Measurements from ENCODE around the gene ASB4.

The ASB4 gene

DNA sequence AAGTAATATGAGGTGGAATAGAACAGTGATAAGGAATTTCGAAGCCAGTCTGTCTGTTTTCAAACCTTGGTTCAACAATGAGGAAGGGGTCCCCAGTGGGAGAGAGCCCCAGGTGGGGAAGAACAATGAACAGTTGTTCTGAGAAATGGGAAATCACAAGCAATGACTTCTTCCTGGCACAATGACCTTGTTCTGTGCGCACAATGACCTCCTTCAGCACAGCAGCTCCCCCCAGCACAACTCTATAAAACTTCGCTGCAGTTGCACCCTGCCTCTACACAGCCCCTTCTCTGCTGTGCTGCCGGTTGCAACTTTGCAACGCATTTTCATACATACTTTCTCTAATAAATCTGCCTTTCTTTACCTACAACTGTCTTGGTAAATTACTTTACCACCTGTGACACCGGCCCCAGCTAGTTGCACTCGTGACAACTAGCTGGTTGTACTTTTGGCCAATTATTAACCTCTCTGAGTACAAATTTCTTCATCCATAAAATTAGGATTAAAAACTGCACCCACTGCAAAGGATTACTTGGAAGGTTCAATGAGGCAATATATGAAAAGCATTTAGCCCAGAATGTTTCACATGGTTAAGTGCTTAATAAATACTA, 40.5 kb downstream of the ASB4 start:
- DNase-seq (ENCODE audit: low read depth in 2 of 2): no peak

DNA sequence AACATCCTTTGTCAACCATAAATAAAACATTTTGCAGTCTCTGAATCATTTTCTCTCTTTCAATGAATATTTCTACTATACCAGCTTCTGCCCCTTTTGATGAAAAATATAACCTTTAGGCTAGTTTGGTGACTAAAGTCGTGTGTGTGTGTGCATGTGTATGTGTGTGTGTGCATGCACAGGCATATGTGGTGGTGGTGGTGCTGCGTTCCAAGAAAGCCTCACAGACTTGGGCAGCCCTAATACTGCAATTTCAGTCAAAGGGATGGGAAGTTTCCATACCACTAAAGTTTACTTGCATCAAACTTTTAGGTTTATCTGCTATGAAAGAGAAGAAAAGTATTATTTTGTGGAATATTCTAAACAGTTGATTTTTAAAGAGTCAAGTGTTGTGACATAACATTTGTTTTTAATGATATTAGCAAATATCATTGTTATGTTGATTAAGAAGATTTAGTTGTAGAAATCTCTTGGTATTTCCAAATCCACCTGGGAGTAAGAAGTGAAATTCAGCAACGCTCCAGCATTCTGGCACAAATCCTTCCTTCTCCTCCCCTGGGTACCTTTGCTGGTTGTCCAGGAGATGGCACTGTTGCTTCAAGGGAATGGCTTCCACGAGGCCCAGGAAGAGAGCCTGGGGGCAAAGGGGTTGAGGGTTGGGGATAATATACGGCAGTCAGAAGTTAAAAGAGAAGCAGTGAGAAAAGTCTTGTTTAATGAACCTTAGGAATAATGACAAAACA, 41.5 kb downstream of the ASB4 start:
- no peak for DNase-seq (ENCODE audit: low read depth in 2 of 2)

DNA sequence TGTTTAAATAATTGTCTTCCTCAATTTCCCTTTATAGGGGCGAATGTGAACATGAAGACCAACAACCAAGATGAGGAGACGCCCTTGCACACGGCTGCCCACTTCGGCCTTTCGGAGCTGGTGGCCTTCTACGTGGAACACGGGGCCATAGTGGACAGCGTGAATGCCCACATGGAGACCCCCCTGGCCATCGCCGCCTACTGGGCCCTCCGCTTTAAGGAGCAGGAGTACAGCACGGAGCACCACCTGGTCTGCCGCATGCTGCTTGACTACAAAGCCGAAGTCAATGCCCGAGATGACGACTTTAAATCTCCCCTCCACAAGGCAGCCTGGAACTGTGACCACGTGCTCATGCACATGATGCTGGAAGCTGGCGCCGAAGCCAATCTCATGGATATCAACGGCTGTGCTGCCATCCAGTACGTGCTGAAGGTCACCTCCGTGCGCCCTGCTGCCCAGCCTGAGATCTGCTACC, 42.1 kb downstream of the ASB4 start:
- no peak for DNase-seq (ENCODE audit: low read depth in 2 of 2)

DNA sequence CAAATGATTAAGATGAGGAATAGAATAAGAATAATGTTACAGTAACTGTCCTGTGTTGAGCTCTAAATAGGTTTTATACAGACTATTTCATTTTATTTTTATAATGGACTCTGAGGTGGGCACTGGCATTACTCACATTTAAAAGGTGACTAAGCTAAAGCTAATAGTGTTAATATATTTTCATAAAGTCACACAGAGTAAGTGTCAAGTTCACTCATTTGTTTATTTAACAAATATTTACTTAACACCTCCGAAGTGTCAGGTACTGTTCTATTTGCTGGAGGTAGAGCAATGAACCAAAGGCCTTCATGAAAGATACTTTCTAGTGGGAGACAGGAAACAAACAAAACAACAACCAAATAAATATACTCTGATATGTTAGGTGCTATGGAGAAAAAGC, 44.0 kb downstream of the ASB4 start:
- DNase-seq (ENCODE audit: low read depth in 2 of 2): no peak

DNA sequence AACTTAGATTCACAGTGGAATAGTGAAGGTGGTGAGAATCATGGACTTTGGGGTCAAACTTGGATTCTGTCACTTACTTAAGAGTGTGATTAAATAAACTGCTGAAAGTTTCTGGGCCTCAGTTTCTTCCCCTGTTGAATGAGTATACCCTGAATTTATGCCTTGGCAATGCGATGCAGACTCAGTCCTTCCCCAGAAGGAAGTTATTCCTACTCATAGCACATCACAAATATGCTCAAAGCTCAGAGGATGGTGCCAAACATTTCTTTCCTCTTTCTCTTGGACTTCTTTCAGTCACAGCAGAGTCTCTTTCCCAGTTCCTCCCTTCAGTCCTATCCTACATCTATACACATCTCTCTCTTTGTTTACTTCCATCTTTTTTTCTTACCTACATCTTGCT, 45.1 kb downstream of the ASB4 start:
- DNase-seq (ENCODE audit: low read depth in 2 of 2): no peak

GRCh38 chr7:95531605-95532219, 46.0 kb downstream of the ASB4 start:
- no peak for DNase-seq (ENCODE audit: low read depth in 2 of 2)

DNA sequence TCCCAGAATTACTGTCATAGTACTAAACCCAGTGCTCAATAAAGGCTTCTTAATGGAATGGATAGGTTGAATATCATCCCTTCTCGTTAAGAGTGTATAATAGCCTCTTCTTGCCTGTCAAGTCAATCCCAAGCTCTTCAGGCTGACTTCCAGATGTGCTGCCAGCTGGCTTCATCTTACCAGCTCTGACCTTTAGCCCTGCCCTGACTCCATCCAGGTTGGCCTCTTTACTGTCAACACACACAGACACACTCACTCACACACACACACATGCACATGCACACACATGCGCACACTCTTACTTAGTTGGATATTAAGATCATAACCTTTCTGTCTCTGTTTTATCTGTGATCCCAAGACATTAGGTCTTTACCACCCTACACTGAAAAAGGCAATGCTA, 49.1 kb downstream of the ASB4 start:
- no peak for DNase-seq (ENCODE audit: low read depth in 2 of 2)

DNA sequence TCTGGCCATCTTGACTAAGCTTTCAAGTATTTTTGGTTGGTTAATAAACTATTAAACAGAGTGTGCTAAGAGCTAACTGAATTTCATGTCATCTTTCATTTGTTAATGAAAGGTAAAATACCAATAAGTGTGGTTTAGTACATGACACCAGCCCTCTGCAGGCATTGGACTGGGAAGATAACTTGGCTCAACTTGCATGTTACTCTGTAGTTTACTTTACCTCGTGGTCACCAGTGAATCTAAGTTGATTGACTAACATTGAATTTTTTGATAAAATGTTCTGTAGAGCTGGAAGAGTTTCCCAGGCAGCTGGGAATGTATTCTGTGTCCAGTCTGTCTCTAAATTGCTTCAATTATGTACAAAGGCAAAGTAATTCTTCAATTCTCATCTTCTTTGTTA, 49.9 kb downstream of the ASB4 start:
- no peak for DNase-seq (ENCODE audit: low read depth in 2 of 2)

DNA sequence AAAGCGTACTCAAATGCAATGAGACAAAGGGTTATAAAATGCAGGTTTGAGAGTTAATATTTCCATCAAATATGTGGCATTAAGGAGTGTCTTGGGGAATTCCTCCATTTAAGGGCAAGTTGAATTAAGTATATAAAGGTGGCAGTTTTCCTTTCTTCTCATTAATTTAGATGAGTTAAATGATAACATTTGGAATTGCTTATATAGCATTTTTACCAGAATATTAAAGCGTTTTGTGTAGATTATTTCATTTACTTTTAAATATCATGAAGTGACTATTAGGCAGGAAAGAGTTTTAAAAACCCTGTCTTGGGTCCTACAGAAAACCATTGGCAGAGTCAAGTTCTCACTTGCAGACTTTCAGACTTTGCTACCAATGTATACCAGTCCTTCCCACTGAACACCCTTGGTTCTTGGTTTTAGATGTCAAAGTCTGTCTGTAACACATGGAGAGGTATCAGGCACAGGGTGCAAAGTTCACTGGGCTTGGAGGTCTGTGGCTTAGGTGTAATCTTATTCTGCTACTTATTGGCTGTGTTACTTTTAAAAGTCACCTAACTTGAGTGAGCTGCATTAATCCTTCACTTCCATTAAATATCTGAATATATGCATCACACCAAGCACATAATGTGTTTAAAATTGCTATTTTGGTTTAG, 51.0 kb downstream of the ASB4 start:
- no peak for DNase-seq (ENCODE audit: low read depth in 2 of 2)

DNA sequence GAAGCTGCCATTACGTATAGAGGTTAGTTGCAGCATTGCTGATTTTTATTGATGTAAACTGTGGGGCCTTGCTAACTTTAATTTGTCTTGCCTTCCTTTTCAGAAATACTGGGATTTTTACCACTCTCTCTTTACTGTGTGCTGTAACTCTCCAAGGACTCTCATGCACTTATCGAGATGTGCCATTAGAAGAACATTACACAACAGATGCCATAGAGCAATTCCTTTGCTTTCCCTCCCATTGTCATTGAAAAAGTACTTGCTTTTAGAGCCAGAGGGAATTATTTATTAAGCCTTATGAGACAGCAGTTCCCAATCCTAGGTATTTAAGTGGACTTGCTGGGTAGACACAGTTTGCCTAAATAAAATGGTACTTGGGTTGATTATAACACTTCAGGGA, 51.7 kb downstream of the ASB4 start:
- no peak for DNase-seq (ENCODE audit: low read depth in 2 of 2)

- no peak for DNase-seq (ENCODE audit: low read depth in 2 of 2)
Measured at GRCh38 chr7:95539426-95539825, 53.7 kb downstream of the ASB4 start.

- no peak for DNase-seq (ENCODE audit: low read depth in 2 of 2)
Measured at GRCh38 chr7:95540366-95540765, 54.6 kb downstream of the ASB4 start.

DNA sequence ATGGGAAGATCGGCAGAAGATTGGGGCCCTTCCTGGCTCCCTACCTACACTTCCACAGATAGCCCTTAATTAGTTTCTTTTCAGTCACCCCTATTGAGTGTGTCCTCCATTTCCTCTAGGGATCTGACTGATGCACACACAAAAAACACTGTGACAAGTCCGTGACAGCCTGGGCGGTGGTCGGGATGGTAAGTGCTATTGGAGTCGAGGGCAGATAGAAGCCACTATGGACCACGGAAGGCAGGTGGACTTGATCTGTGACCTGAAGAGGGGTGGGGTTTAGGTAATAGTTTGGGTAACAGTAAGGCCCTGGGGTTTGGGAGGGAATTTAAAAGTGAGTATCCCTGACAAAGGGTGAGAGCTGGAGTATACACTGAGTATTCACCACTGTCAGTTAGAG, 57.6 kb downstream of the ASB4 start:
- no peak for DNase-seq (ENCODE audit: low read depth in 2 of 2)

GRCh38 chr7:95544171-95544570, 58.4 kb downstream of the ASB4 start:
- no peak for DNase-seq (ENCODE audit: low read depth in 2 of 2)

DNA sequence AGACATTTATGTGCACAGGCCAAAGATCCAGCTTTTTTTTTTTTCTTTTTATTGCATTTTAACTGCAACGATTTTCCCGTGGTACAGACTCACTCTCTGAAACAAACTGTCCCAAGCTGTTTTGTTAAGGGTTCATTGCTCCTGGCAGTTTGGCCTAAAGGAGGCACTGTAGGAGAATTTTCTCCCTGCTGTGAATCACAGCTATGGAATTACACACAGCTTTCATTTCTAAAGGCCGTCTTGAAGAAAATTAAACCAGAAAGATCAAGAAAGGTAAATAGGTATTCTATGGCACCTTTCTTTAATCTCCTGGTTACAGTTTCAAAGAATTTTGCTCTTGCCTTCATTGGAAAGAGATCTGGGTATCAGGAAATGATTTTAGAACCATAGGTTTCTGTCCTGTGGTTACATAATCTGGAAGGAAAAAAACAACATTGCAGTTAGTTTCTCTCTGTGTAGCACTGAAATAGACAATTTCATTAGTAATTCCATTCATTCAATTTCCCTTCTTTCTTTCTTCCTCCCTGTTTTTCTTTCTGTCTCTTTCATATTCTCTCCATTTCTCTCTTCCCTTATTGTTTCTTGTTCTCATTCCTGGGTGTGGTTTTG, 59.4 kb downstream of the ASB4 start:
- no peak for DNase-seq (ENCODE audit: low read depth in 2 of 2)

- no peak for DNase-seq (ENCODE audit: low read depth in 2 of 2)
Measured at GRCh38 chr7:95545673-95546072, 59.9 kb downstream of the ASB4 start.

DNA sequence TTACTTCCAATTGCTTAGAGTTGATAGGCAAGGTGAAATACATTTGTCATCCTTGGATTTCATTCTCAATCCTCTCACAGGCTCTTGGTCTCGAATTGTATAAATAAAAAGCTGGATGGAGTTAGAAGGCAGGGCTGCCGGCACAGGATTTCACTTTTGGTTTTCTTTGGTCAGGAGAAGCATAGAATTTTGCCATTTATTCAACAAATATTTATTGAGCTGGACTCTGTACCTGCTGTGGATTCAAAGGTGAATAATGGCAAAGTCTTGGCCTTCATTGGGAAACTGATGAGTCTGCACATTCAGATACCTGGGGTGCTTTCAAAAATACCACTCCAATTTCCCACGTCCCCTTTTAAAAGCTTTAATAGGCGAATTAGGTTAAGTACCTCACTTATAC, 60.9 kb downstream of the ASB4 start:
- no peak for DNase-seq (ENCODE audit: low read depth in 2 of 2)

DNA sequence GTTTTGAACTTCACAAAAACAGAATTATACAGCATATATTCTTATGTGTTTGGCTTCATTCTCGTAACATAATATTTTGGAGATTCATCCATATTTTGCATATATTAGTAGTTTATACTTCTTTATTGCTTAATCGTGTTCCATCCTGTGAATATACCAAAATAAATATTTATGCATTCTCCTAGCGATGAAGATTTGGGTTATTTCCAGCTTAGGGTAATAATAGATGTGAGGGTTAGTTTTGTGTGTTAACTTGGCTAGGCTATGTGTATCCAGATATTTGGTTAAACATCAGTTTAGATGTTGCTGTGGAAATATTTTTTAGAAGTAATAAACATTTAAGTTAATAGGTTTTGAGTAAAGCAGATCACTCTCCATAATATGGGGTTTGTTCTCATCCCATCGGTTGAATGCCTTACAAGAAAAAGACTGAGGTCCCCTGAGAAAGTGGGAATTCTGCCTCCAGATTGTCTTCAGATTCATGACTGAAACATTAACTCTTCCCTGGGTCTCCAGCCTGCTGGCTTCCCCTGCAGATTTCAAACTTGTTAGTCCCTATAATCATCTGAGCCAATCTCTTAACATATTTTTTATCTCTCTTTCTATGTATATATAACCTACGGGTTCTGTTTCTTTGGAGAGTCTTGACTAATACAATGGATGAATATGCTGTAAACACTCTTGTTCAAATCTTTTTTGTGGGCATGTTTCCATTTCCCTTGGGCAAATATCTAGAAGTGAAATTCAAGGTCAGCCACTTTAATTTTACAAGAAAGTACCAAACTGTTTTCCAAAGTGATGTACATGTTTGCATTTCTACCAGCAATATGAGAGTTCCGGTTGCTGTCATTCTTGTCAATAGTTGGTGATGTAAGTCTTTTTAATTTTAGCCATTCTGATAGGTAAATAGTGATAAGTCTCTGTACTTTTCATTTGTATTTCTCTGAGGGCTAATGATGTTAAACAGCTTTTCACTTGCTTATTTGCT, 61.9 kb downstream of the ASB4 start:
- no peak for DNase-seq (ENCODE audit: low read depth in 2 of 2)

- no peak for DNase-seq (ENCODE audit: low read depth in 2 of 2)
Measured at GRCh38 chr7:95549818-95550529, 64.2 kb downstream of the ASB4 start.

GRCh38 chr7:95550546-95550945, 64.8 kb downstream of the ASB4 start:
- no peak for DNase-seq (ENCODE audit: low read depth in 2 of 2)
